ENCODE results near the gene CSRP2. TPM values are rescaled to one million over a fixed set of nuclear protein-coding genes. Genes with fewer than 3 reads are reported as not detected.
A peak's percentile ranks its signal among the peaks of the same experiment; 100 is the strongest.

CSRP2 gene
- total and polyA plus RNA-seq, 2 of the 8 experiments (the other 6 are each of a cell fraction or from before 2014, with no cell fraction given), result 149 to 227 TPM

DNA sequence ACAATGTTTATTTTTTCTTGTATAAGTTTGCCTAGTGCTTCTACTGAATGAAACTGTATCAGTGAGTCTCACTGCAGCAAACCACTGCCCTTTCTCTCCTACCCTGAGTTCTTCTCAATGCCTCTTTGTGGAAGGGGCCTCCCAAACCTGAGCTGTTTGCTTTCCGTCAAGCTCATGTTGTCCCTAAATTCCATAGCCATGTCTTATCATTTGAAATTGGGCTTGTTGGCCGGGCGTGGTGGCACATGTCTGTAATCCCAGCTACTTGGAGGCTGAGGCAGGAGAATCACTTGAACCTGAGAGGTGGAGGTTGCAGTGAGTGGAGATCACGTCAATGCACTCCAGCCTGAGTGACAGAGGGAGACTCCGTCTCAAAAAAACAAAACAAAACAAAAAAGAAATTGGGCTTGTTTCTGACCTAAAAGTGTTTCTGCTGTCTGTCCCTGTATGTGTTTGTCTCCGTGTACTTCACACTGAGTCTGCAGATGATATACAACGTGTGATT is 1.8 kb upstream of the CSRP2 start:
- ChIA-PET CTCF (ENCODE audit: partially characterized antibody) (interaction anchor here (0.8 to 2.4 kb wide), 3 partner anchors 10 to 130 kb away, joined by 3 to 9 read pairs (median 7); no protein-coding TSS in a partner anchor), POLR2A (ENCODE audit: partially characterized antibody) (interaction anchor here (1.5 kb wide), 1 partner anchor 25 kb away, joined by 3 read pairs; no protein-coding TSS in a partner anchor)
- Histone ChIP-seq H3K79me2 (ENCODE audit: control insufficient read depth in 1 of 2, insufficient read depth in 2 of 2, low read length in 2 of 2) (peaks cover 6 to 21% of the 10 kb centered on the region in 2 experiments), H3K36me3 (ENCODE audit: control insufficient read depth in 2 of 4, insufficient read depth in 4 of 4, low read length in 3 of 4) (no peaks in the 10 kb centered on the region), H3K4ac (replicated peaks; ENCODE audit: insufficient read length, low read depth, low read length) (no peak overlapping the region), H3K4me2 (ENCODE audit: insufficient read depth in 1 of 2, low read depth in 2 of 2, low read length in 2 of 2) (no peak overlapping the region; a peak in 1 of 4 replicates), H4K5ac (ENCODE audit: insufficient read length, low read depth, low read length) (no peak overlapping the region), H3K4me1 (replicated peaks in 1 of 4; ENCODE audit: control insufficient read depth in 3 of 4, insufficient read depth in 4 of 4, low read length in 3 of 4) (peaks cover 3 to 12% (median 8%) of the 10 kb centered on the region in 4 experiments; a peak in 6 of 7 replicates), H2BK5ac (ENCODE audit: low read depth, low read length) (no peak overlapping the region), H3K9ac (replicated peaks in 1 of 4; ENCODE audit: extremely low read depth in 1 of 4, low read depth in 3 of 4, low read length in 3 of 4) (no peak overlapping the region), H3K9me3 (ENCODE audit: insufficient read depth in 2 of 2, low read depth in 1 of 2, low read length in 1 of 2) (no peaks in the 10 kb centered on the region), H2BK120ac (replicated peaks; ENCODE audit: low read depth, low read length) (no peak overlapping the region), H4K20me1 (replicated peaks in 1 of 2; ENCODE audit: control insufficient read depth in 1 of 2, insufficient read depth in 2 of 2, low read length in 2 of 2) (peaks cover 1 to 3% of the 10 kb centered on the region in 2 experiments), H2BK12ac (ENCODE audit: low read depth, low read length) (no peak overlapping the region), H3K27me3 (replicated peaks in 1 of 4; ENCODE audit: control insufficient read depth in 3 of 4, extremely low read depth in 1 of 4, insufficient read depth in 3 of 4, low read length in 3 of 4) (no peaks in the 10 kb centered on the region), H3K18ac (ENCODE audit: extremely low read depth, low read length) (no peak overlapping the region), H3K56ac (replicated peaks; ENCODE audit: insufficient read length, low read depth, low read length) (no peak overlapping the region), H3K4me3 (ENCODE audit: extremely low read depth in 1 of 4, insufficient read depth in 2 of 4, low read depth in 3 of 4, low read length in 4 of 4) (no peak overlapping the region), H3K23ac (ENCODE audit: insufficient read length) (no peak overlapping the region), H4K8ac (ENCODE audit: extremely low read depth, insufficient read depth, low read length) (no peak overlapping the region), H2AFZ (ENCODE audit: low read length) (0 out of 2 replicates have a peak overlapping the region, but pooled peaks have one; percentile 27), H2AK5ac (ENCODE audit: low read depth, low read length) (no peak overlapping the region), H2BK15ac (ENCODE audit: low read length) (no peak overlapping the region; the same call in 1 of the 2 replicates), H3K23me2 (ENCODE audit: low read depth, low read length) (peaks cover 4% of the 10 kb centered on the region; the same call in 1 of the 2 replicates), H3K27ac (ENCODE audit: low read depth, low read length) (no peak overlapping the region), H4K91ac (replicated peaks; ENCODE audit: insufficient read length, low read length) (no peak overlapping the region), H3K14ac (ENCODE audit: insufficient read length) (no peak overlapping the region), H3K79me1 (ENCODE audit: low read depth, low read length) (peaks cover 3% of the 10 kb centered on the region; the same call in 1 of the 2 replicates), H2BK20ac (ENCODE audit: low read length) (no peak overlapping the region)
- 88% methylated on average over 7 of the region's 7 CpGs; no CpG with 5 or more reads in 1 of the 2 experiments for WGBS, 2 experiments (ENCODE audit: extremely low coverage in 1 of 2, insufficient coverage in 1 of 2, insufficient read length in 1 of 2, insufficient replicate concordance in 2 of 2, low coverage in 1 of 2, low lambda C conversion rate in 2 of 2, missing lambda C conversion rate in 1 of 2)
- no peak for FAIRE-seq
- DNase-seq (ENCODE audit: low read depth in 1 of 2, low spot score in 2 of 2), result no peak
- no peak for TF ChIP-seq TBP (IDR thresholded peaks at IDR 0.05; ENCODE audit: low read depth, low read length)
- no peak for TF ChIP-seq CHD2 (IDR thresholded peaks at IDR 0.05; ENCODE audit: low read length)
- TF ChIP-seq RFX5 (IDR thresholded peaks at IDR 0.05; ENCODE audit: borderline replicate concordance, low read depth, low read length), result no peak
- no peak for TF ChIP-seq CTCF (IDR thresholded peaks at IDR 0.05; ENCODE audit: control extremely low read depth in 1 of 3, insufficient read depth in 1 of 3, low read depth in 1 of 3, low read length in 3 of 3)
- no peak for TF ChIP-seq BCL11A (IDR thresholded peaks at IDR 0.05; ENCODE audit: low read depth in 2 of 2, low read length in 2 of 2)
- no peak for TF ChIP-seq KDM5A (IDR thresholded peaks at IDR 0.05; ENCODE audit: low read length)
- TF ChIP-seq CHD1 (IDR thresholded peaks at IDR 0.05; ENCODE audit: low read depth, low read length), result no peak
- TF ChIP-seq NRF1 (IDR thresholded peaks at IDR 0.05; ENCODE audit: low read depth, low read length), result no peak
- no peak for TF ChIP-seq BRCA1 (IDR thresholded peaks at IDR 0.05; ENCODE audit: low read depth, low read length)
- TF ChIP-seq GABPA (IDR thresholded peaks at IDR 0.05; ENCODE audit: borderline replicate concordance, insufficient read depth, low read length), result no peak
- no peak for TF ChIP-seq SP2 (IDR thresholded peaks at IDR 0.05; ENCODE audit: low read length)

Data from H1 (cell line).